ENCODE measurements around the gene BTBD17. TPM values are rescaled to one million over a fixed set of nuclear protein-coding genes. Genes with fewer than 3 reads are reported as not detected.

The BTBD17 gene
- total RNA-seq, 2 donors from 2014 or later: 1.0 TPM; not detected in 1

DNA sequence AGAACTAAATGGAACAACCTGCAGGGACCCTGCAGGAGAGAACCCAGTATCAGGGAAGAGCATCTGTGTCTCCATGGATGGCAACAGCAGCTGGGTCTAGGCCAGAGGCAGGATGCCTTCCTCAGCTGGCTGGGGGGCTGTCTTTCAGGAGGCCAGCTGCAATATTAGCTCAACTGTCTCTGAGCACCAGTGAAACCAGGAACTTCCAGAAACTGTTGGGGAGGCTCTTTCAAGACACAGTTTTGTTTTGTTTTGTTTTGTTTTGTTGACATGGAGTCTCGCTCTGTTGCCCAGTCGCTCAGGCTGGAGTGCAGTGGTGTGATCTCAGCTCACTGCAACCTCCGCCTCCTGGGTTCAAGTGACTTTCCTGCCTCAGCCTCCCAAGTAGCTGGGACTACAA is 13.2 kb upstream of the BTBD17 start:
- no peak for ATAC-seq
- Histone ChIP-seq H3K9me3 (no peaks in the 10 kb centered on the region), H3K4me1 (peaks cover 15% of the 10 kb centered on the region), H3K4me3 (no peak overlapping the region), H3K27me3 (no peaks in the 10 kb centered on the region), H3K36me3 (replicated peaks in 1 of 2; ENCODE audit: insufficient read depth in 1 of 2, low read depth in 2 of 2) (no peaks in the 10 kb centered on the region), H3K27ac (no peak overlapping the region)
- TF ChIP-seq POLR2A (IDR thresholded peaks at IDR 0.05): no peak
- no peak for TF ChIP-seq CTCF (IDR thresholded peaks at IDR 0.05)
- DNase-seq: no peak
- WGBS, 2 donors: 72 to 80% methylated on average over 3 of the region's 3 CpGs
- intact Hi-C loops (cut with DNase I): no loop called here

DNA sequence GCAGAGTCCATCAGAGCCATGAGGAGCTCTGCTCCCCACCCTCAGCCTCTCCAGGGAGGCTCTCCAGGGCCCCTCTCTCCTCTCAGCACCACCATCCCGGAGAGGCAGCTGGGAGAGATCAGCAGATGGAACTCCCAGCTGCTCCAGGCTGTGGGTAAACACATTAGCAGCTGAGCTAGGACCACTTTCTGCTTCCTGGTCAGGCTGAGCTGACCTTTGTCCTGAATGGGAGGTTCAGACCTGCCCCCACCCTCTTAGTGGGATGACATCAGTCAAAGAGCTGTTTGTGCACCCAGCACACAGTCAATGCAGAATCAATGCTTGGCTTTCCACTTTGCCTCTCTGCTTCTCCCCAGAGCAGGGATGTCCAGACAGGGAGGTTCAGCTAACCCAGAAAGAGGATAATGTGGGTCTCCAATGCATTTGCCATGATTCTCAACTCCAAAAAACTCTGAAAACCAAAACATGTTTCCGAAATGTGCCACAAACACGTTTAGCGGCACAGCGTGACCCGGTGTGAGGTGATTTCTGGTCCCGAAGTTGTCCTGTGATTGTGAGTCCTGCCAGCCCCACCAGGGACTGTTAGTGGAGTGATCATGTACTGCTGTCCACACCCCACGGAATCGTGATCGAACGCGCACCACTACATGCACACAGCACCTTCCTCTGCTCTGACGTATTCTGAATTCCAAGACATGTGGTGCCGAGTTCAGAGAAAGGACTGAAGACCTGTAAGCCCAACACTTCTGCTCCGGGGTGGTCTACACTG is 12.4 kb upstream of the BTBD17 start:
- ATAC-seq: peak; percentile 76
- H3K27ac ChIP-seq: peak overlapping the region in 1 of 4 donors; percentile 26
- WGBS, 2 donors: 56 to 67% methylated on average over 11 to 15 of the region's 15 CpGs
- H3K27me3 ChIP-seq: no peaks in the 10 kb centered on the region
- TF ChIP-seq CTCF (IDR thresholded peaks at IDR 0.05): no peak
- no peak for TF ChIP-seq POLR2A (IDR thresholded peaks at IDR 0.05)
- H3K4me3 ChIP-seq: no peak overlapping the region
- DNase-seq: peak; percentile 33 to 76 (median 63)
- H3K9me3 ChIP-seq: no peaks in the 10 kb centered on the region
- H3K36me3 ChIP-seq (replicated peaks in 1 of 2; ENCODE audit: insufficient read depth in 1 of 2, low read depth in 2 of 2): no peaks in the 10 kb centered on the region
- H3K4me1 ChIP-seq: peaks cover 7% of the 10 kb centered on the region
- intact Hi-C loops (cut with DNase I): no loop called here

- ATAC-seq (no peak), DNase-seq (no peak)
- no peaks in the 10 kb centered on the region for H3K9me3 ChIP-seq
- intact Hi-C loops (cut with DNase I): no loop called here
- H3K27me3 ChIP-seq: no peaks in the 10 kb centered on the region
- WGBS, 2 donors: 79 to 87% methylated on average over 9 of the region's 9 CpGs
- H3K27ac ChIP-seq: no peak overlapping the region
- no peaks in the 10 kb centered on the region for H3K36me3 ChIP-seq (replicated peaks in 1 of 2; ENCODE audit: insufficient read depth in 1 of 2, low read depth in 2 of 2)
- no peak overlapping the region for H3K4me3 ChIP-seq
- peaks cover 12% of the 10 kb centered on the region for H3K4me1 ChIP-seq
- no peak for TF ChIP-seq CTCF (IDR thresholded peaks at IDR 0.05)
- no peak for TF ChIP-seq POLR2A (IDR thresholded peaks at IDR 0.05)
Measured at GRCh38 chr17:74372426-74372825, 10.8 kb upstream of the BTBD17 start.

DNA sequence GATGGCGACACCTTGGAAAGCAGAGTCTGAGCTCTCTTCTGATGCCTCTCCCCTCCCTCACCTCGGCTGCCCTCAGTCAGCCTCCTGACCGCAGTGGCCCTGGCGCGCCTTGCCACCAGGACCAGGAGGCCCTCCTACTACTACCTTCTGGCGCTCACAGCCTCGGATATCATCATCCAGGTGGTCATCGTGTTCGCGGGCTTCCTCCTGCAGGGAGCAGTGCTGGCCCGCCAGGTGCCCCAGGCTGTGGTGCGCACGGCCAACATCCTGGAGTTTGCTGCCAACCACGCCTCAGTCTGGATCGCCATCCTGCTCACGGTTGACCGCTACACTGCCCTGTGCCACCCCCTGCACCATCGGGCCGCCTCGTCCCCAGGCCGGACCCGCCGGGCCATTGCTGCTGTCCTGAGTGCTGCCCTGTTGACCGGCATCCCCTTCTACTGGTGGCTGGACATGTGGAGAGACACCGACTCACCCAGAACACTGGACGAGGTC is 10.0 kb upstream of the BTBD17 start:
- DNase-seq: no peak
- no peaks in the 10 kb centered on the region for H3K27me3 ChIP-seq
- TF ChIP-seq CTCF (IDR thresholded peaks at IDR 0.05): no peak
- TF ChIP-seq POLR2A (IDR thresholded peaks at IDR 0.05): no peak
- peaks cover 12% of the 10 kb centered on the region for H3K4me1 ChIP-seq
- H3K36me3 ChIP-seq (replicated peaks in 1 of 2; ENCODE audit: insufficient read depth in 1 of 2, low read depth in 2 of 2): no peaks in the 10 kb centered on the region
- no peaks in the 10 kb centered on the region for H3K9me3 ChIP-seq
- H3K27ac ChIP-seq: no peak overlapping the region
- 81 to 95% methylated on average over 7 to 23 of the region's 26 CpGs for WGBS, 2 donors
- intact Hi-C loops (cut with DNase I): no loop called here
- no peak for ATAC-seq
- no peak overlapping the region for H3K4me3 ChIP-seq

Measured in body of pancreas (tissue), 4 donors.